ENCODE results near the gene LUC7L.

The LUC7L gene

DNA sequence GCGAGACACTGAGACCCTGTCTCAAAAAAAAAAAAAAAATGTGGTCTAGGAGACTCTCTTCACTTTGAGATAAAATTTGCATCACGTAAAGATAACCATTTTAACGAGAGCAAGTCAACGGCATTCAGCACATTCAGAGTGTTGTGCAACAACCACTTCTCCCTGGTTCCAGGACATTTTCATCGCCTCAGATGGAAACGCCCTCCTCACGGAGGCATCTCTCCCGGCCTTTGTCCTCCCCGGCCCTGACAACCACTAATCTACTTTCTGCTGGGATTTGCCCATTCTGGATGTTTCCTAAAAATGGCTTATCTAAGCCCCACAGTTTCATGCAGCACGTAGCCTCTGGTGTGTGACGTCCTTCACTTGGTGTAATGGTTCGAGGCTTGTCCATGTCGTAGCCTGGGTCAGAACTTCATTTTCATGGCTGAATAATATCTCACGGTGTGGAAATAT, 84.4 kb downstream of the LUC7L start:
- in situ Hi-C loops (cut with MboI; ENCODE audit: low sequenced_read_pairs, unreplicated experiment), result no loop called here

DNA sequence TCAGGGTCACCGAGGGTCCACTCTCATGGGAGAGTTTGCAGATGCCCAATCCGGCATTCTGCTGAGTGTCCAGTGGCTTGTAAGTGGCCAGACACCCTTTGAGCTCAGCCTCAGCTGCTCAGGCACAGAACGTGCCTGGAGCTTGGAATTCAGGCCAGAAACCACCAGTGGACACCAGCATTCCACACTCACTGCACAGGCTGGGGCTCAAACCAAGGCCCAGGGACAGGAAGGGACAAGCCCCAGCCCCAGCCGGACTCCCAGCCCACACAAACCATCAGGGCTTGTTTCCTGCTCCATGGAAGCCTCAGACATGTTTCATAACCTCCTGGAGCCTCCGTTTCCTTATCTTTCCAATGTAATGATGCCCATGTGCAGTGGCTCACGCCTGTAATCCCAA, 85.8 kb downstream of the LUC7L start:
- TF ChIP-seq, protein P1, sequence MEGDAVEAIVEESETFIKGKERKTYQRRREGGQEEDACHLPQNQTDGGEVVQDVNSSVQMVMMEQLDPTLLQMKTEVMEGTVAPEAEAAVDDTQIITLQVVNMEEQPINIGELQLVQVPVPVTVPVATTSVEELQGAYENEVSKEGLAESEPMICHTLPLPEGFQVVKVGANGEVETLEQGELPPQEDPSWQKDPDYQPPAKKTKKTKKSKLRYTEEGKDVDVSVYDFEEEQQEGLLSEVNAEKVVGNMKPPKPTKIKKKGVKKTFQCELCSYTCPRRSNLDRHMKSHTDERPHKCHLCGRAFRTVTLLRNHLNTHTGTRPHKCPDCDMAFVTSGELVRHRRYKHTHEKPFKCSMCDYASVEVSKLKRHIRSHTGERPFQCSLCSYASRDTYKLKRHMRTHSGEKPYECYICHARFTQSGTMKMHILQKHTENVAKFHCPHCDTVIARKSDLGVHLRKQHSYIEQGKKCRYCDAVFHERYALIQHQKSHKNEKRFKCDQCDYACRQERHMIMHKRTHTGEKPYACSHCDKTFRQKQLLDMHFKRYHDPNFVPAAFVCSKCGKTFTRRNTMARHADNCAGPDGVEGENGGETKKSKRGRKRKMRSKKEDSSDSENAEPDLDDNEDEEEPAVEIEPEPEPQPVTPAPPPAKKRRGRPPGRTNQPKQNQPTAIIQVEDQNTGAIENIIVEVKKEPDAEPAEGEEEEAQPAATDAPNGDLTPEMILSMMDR (IDR thresholded peaks at IDR 0.05; ENCODE audit: borderline replicate concordance, control extremely low read depth, extremely low read depth, insufficient read depth, missing control alignments), result no peak
- DNase-seq (ENCODE audit: low spot score), result no peak
- in situ Hi-C loops (cut with MboI; ENCODE audit: low sequenced_read_pairs, unreplicated experiment), result no loop called here

More for the DNA sequence above, 84.4 kb downstream of the LUC7L start:
- TF ChIP-seq, protein P1 (IDR thresholded peaks at IDR 0.05; ENCODE audit: borderline replicate concordance, control extremely low read depth, extremely low read depth, insufficient read depth, missing control alignments), result no peak
- no peak for DNase-seq (ENCODE audit: low spot score)

GRCh38 chr16:143047-143446, 86.2 kb downstream of the LUC7L start:
- in situ Hi-C loops (cut with MboI; ENCODE audit: low sequenced_read_pairs, unreplicated experiment), result no loop called here
- no peak for DNase-seq (ENCODE audit: low spot score)
- TF ChIP-seq, protein P1 (IDR thresholded peaks at IDR 0.05; ENCODE audit: borderline replicate concordance, control extremely low read depth, extremely low read depth, insufficient read depth, missing control alignments), result no peak

- DNase-seq (ENCODE audit: low spot score), result no peak
- TF ChIP-seq, protein P1 (IDR thresholded peaks at IDR 0.05; ENCODE audit: borderline replicate concordance, control extremely low read depth, extremely low read depth, insufficient read depth, missing control alignments), result no peak
- in situ Hi-C loops (cut with MboI; ENCODE audit: low sequenced_read_pairs, unreplicated experiment), result no loop called here
Measured at GRCh38 chr16:142405-142967, 86.8 kb downstream of the LUC7L start.

- TF ChIP-seq, protein P1 (IDR thresholded peaks at IDR 0.05; ENCODE audit: borderline replicate concordance, control extremely low read depth, extremely low read depth, insufficient read depth, missing control alignments), result no peak
- DNase-seq (ENCODE audit: low spot score), result no peak
- in situ Hi-C loops (cut with MboI; ENCODE audit: low sequenced_read_pairs, unreplicated experiment), result no loop called here
Measured at GRCh38 chr16:140175-140857, 88.9 kb downstream of the LUC7L start.

All from GM13976 (cell line).